Body of pancreas (tissue), 4 donors: ENCODE measurements around the gene TFB1M. TPM values are rescaled to one million over a fixed set of nuclear protein-coding genes. Genes with fewer than 3 reads are reported as not detected.

ENCODE experiments used
- ATAC-seq: fragments of 150-250 bp; one replicate; pipeline ENCODE4 v1.9.1; 2016
- DNase-seq, 4 donors: peaks; one replicate each; pipeline ENCODE4 v3.0.0-alpha.2; 2019
- H3K27ac ChIP-seq, 4 donors: fragments of 200-600 bp; sonication (generic); 1 replicate in 3 of 4; 2 replicates in 1 of 4; pipeline versions ENCODE4 v1.5.1 to v1.6.1; 2016 to 2019; ENCODE audit warnings: mild to moderate bottlenecking in 1 of 4, mixed read lengths in 1 of 4, moderate library complexity in 1 of 4
- H3K27me3 ChIP-seq, 2 donors: fragments of 200-600 bp; sonication (generic); one replicate each; pipeline ENCODE4 v1.6.0; 2016; ENCODE audit warnings: mild to moderate bottlenecking in 1 of 2
- H3K36me3 ChIP-seq, 2 donors: fragments of 200-600 bp; sonication (generic); replicated peaks in 1 of 2; 2 replicates each; pipeline ENCODE4 v1.5.1; 2016; ENCODE audit warnings: low read depth in 2 of 2; ENCODE audit not compliant: insufficient read depth in 1 of 2
- H3K4me1 ChIP-seq: fragments of 200-600 bp; sonication (generic); one replicate; pipeline ENCODE4 v1.6.0; 2016
- H3K4me3 ChIP-seq, 2 donors: fragments of 200-600 bp; sonication (generic); 1 replicate in 1 of 2; 2 replicates in 1 of 2; pipeline ENCODE4 v1.5.1; 2016 to 2019
- H3K9me3 ChIP-seq, 3 donors: fragments of 200-600 bp; sonication (generic); 1 replicate in 2 of 3; 2 replicates in 1 of 3; pipeline ENCODE4 v1.5.1; 2016
- CTCF ChIP-seq, 7 experiments: fragments of 450-650 bp in 4 of 7; fragments of 200-600 bp in 3 of 7; sonication (generic) in 3 of 7; IDR thresholded peaks; one replicate each; pipeline ENCODE4 v1.5.1; 2016 to 2019; ENCODE audit warnings: antibody characterized with exemption in 7 of 7
- POLR2A ChIP-seq, 3 donors: fragments of 450-650 bp; IDR thresholded peaks; one replicate each; pipeline ENCODE4 v1.6.1; 2016; ENCODE audit warnings: antibody characterized with exemption in 3 of 3, mild to moderate bottlenecking in 2 of 3
- WGBS, 2 donors: methylation state at CpG; one replicate each; pipeline ENCODE4 v1.1.5; 2017; 5-methylcytosine and 5-hydroxymethylcytosine counted together
- intact Hi-C: fragments of 100-400 bp; cut with DNase I; formaldehyde crosslinking; loops from one replicate; pipeline ENCODE4 v1.15.1; 2023
- total RNA-seq, 2 donors: library from RNA; depleted of rRNA; stranded (reverse); fragments of >200 nt; gene quantifications; one replicate each; pipeline ENCODE4 v1.1.0, GENCODE V29; 2016

TFB1M gene
- total RNA-seq, 2 donors from 2014 or later, result 8.8 to 9.9 TPM

- no peak for ATAC-seq
- intact Hi-C loops, result no loop called here
- WGBS, 2 donors, result 95% methylated on average over 2 of the region's 2 CpGs
Measured at GRCh38 chr6:155246825-155247224, 67.5 kb downstream of the TFB1M start.

GRCh38 chr6:155245831-155246230 lies 68.5 kb downstream of the TFB1M start:
- WGBS, 2 donors, result 83 to 88% methylated on average over 3 of the region's 3 CpGs
- no peak for TF ChIP-seq POLR2A (IDR thresholded peaks at IDR 0.05)
- no peak for TF ChIP-seq CTCF (IDR thresholded peaks at IDR 0.05)
- no peaks in the 10 kb centered on the region for H3K36me3 ChIP-seq

More at GRCh38 chr6:155246825-155247224, 67.5 kb downstream of the TFB1M start:
- no peaks in the 10 kb centered on the region for H3K36me3 ChIP-seq
- no peak overlapping the region for H3K4me3 ChIP-seq
- no peaks in the 10 kb centered on the region for H3K4me1 ChIP-seq
- TF ChIP-seq POLR2A (IDR thresholded peaks at IDR 0.05), result no peak
- TF ChIP-seq CTCF (IDR thresholded peaks at IDR 0.05), result no peak
- H3K27me3 ChIP-seq, result no peaks in the 10 kb centered on the region
- DNase-seq, result no peak
- no peak overlapping the region for H3K27ac ChIP-seq
- no peaks in the 10 kb centered on the region for H3K9me3 ChIP-seq

GRCh38 chr6:155245193-155245592 lies 69.1 kb downstream of the TFB1M start:
- WGBS, 2 donors, result 82 to 88% methylated on average over 7 of the region's 7 CpGs
- intact Hi-C loops, result no loop called here
- DNase-seq (no peak), ATAC-seq (no peak)
- Histone ChIP-seq H3K27me3 (no peaks in the 10 kb centered on the region), H3K4me1 (no peaks in the 10 kb centered on the region), H3K27ac (no peak overlapping the region), H3K36me3 (no peaks in the 10 kb centered on the region), H3K4me3 (no peak overlapping the region), H3K9me3 (no peaks in the 10 kb centered on the region)
- no peak for TF ChIP-seq CTCF (IDR thresholded peaks at IDR 0.05)
- TF ChIP-seq POLR2A (IDR thresholded peaks at IDR 0.05), result no peak

More at GRCh38 chr6:155245831-155246230, 68.5 kb downstream of the TFB1M start:
- H3K4me3 ChIP-seq, result no peak overlapping the region
- DNase-seq (no peak), ATAC-seq (no peak)
- H3K27ac ChIP-seq, result no peak overlapping the region
- no peaks in the 10 kb centered on the region for H3K9me3 ChIP-seq
- H3K27me3 ChIP-seq, result no peaks in the 10 kb centered on the region
- H3K4me1 ChIP-seq, result no peaks in the 10 kb centered on the region
- intact Hi-C loops, result no loop called here

GRCh38 chr6:155244434-155244833 lies 69.8 kb downstream of the TFB1M start:
- no peaks in the 10 kb centered on the region for H3K36me3 ChIP-seq
- H3K9me3 ChIP-seq, result no peaks in the 10 kb centered on the region
- WGBS, 2 donors, result 83 to 89% methylated on average over 4 of the region's 4 CpGs
- no peaks in the 10 kb centered on the region for H3K4me1 ChIP-seq
- H3K27ac ChIP-seq, result no peak overlapping the region
- TF ChIP-seq CTCF (IDR thresholded peaks at IDR 0.05), result no peak
- no peak for TF ChIP-seq POLR2A (IDR thresholded peaks at IDR 0.05)
- H3K27me3 ChIP-seq, result no peaks in the 10 kb centered on the region
- intact Hi-C loops, result no loop called here
- DNase-seq (no peak), ATAC-seq (no peak)
- H3K4me3 ChIP-seq, result no peak overlapping the region

- WGBS, 2 donors, result 59 to 73% methylated on average over 8 of the region's 8 CpGs
- Histone ChIP-seq H3K4me3 (no peak overlapping the region), H3K27me3 (no peaks in the 10 kb centered on the region), H3K36me3 (no peaks in the 10 kb centered on the region), H3K9me3 (no peaks in the 10 kb centered on the region), H3K4me1 (no peaks in the 10 kb centered on the region), H3K27ac (no peak overlapping the region)
- ATAC-seq (no peak), DNase-seq (no peak)
- TF ChIP-seq POLR2A (IDR thresholded peaks at IDR 0.05), result no peak
- TF ChIP-seq CTCF (IDR thresholded peaks at IDR 0.05), result no peak
- intact Hi-C loops, result no loop called here
Measured at GRCh38 chr6:155241966-155242365, 72.3 kb downstream of the TFB1M start.
